IPS-15b (cell line): ENCODE data around the gene ZNF146.
"Not testable (repeated sequence)": the region's sequence is repeated elsewhere in the genome, so short reads cannot be mapped to it uniquely, and the experiment has no call there.

Source experiments
- H3K27me3 ChIP-seq: one replicate; pipeline ENCODE4 v1.6.1; 2013; ENCODE audit warnings: low read length; ENCODE audit not compliant: control insufficient read depth, insufficient read depth
- H3K36me3 ChIP-seq: one replicate; pipeline ENCODE4 v1.6.1; 2013; ENCODE audit warnings: low read length; ENCODE audit not compliant: control insufficient read depth, insufficient read depth
- H3K4me1 ChIP-seq: one replicate; pipeline ENCODE4 v1.6.1; 2013; ENCODE audit warnings: mild to moderate bottlenecking, low read length; ENCODE audit not compliant: control insufficient read depth, insufficient read depth
- H3K4me3 ChIP-seq: one replicate; pipeline ENCODE4 v1.5.1; 2013; ENCODE audit warnings: low read depth, low read length
- H3K9ac ChIP-seq: one replicate; pipeline ENCODE4 v1.6.1; 2013; ENCODE audit warnings: low read depth, mild to moderate bottlenecking, low read length
- H3K9me3 ChIP-seq: one replicate; pipeline ENCODE4 v1.6.1; 2013; ENCODE audit warnings: mild to moderate bottlenecking, low read length; ENCODE audit not compliant: control insufficient read depth, insufficient read depth

The ZNF146 gene

GRCh38 chr19:36214386-36215275, at the start of gene ZNF146, which contains the start of gene ZNF565:
Gene ZNF146, plus strand, starts transcription at chr19:36215106. Its CDS starts 21,335 bp downstream, at chr19:36236441.
Gene ZNF565, minus strand, starts transcription at chr19:36214665. Its CDS starts 12,680 bp downstream, at chr19:36201985.
- H3K36me3 ChIP-seq: peaks cover 9% of the 10 kb centered on the region
- peak within 1 kb of the TSS; percentile 97 for H3K9ac ChIP-seq
- no peaks in the 10 kb centered on the region for H3K4me1 ChIP-seq
- no peaks in the 10 kb centered on the region for H3K27me3 ChIP-seq
- peak within 1 kb of the TSS; percentile 72 for H3K4me3 ChIP-seq
- H3K9me3 ChIP-seq: no peaks in the 10 kb centered on the region

- Histone ChIP-seq H3K36me3 (no peaks in the 10 kb centered on the region), H3K9me3 (no peaks in the 10 kb centered on the region), H3K4me1 (no peaks in the 10 kb centered on the region), H3K4me3 (no peak overlapping the region), H3K9ac (no peak overlapping the region), H3K27me3 (no peaks in the 10 kb centered on the region)
Observed at GRCh38 chr19:36169084-36169760, 45.7 kb upstream of the ZNF146 start.

GRCh38 chr19:36172852-36173251, 42.1 kb upstream of the ZNF146 start:
- H3K4me3 ChIP-seq: no peak overlapping the region
- no peak overlapping the region for H3K9ac ChIP-seq
- no peaks in the 10 kb centered on the region for H3K4me1 ChIP-seq
- no peaks in the 10 kb centered on the region for H3K9me3 ChIP-seq
- no peaks in the 10 kb centered on the region for H3K36me3 ChIP-seq
- H3K27me3 ChIP-seq: no peaks in the 10 kb centered on the region

- H3K9ac ChIP-seq, H3K4me3 ChIP-seq, H3K9me3 ChIP-seq, H3K27me3 ChIP-seq, H3K36me3 ChIP-seq, H3K4me1 ChIP-seq: not testable (repeated sequence)
Observed at GRCh38 chr19:36173846-36174245, 41.1 kb upstream of the ZNF146 start.

- not testable (repeated sequence) for H3K36me3 ChIP-seq, H3K9me3 ChIP-seq, H3K27me3 ChIP-seq, H3K4me1 ChIP-seq, H3K4me3 ChIP-seq, H3K9ac ChIP-seq
Observed at GRCh38 chr19:36179077-36179476, 35.8 kb upstream of the ZNF146 start.

GRCh38 chr19:36182612-36183244, 32.2 kb upstream of the ZNF146 start:
- Histone ChIP-seq H3K9me3 (no peaks in the 10 kb centered on the region), H3K27me3 (no peaks in the 10 kb centered on the region), H3K36me3 (no peaks in the 10 kb centered on the region), H3K9ac (no peak overlapping the region), H3K4me1 (no peaks in the 10 kb centered on the region), H3K4me3 (no peak overlapping the region)

- no peak overlapping the region for H3K9ac ChIP-seq
- no peaks in the 10 kb centered on the region for H3K36me3 ChIP-seq
- H3K9me3 ChIP-seq: no peaks in the 10 kb centered on the region
- H3K4me1 ChIP-seq: no peaks in the 10 kb centered on the region
- no peaks in the 10 kb centered on the region for H3K27me3 ChIP-seq
- H3K4me3 ChIP-seq: no peak overlapping the region
Observed at GRCh38 chr19:36183245-36183628, 31.7 kb upstream of the ZNF146 start.

- not testable (repeated sequence) for H3K9ac ChIP-seq, H3K4me3 ChIP-seq, H3K4me1 ChIP-seq, H3K36me3 ChIP-seq, H3K27me3 ChIP-seq, H3K9me3 ChIP-seq
Observed at GRCh38 chr19:36186722-36187121, 28.2 kb upstream of the ZNF146 start.

- H3K27me3 ChIP-seq: no peaks in the 10 kb centered on the region
- peaks cover 2% of the 10 kb centered on the region for H3K36me3 ChIP-seq
- no peak overlapping the region for H3K4me3 ChIP-seq
- no peaks in the 10 kb centered on the region for H3K4me1 ChIP-seq
- no peak overlapping the region for H3K9ac ChIP-seq
- H3K9me3 ChIP-seq: no peaks in the 10 kb centered on the region
Observed at GRCh38 chr19:36196249-36196648, 18.7 kb upstream of the ZNF146 start.

- Histone ChIP-seq H3K27me3 (no peaks in the 10 kb centered on the region), H3K4me1 (no peaks in the 10 kb centered on the region), H3K4me3 (no peak overlapping the region), H3K9me3 (no peaks in the 10 kb centered on the region), H3K9ac (no peak overlapping the region), H3K36me3 (peaks cover 2% of the 10 kb centered on the region)
Observed at GRCh38 chr19:36198119-36198518, 16.8 kb upstream of the ZNF146 start.

- Histone ChIP-seq H3K4me3 (no peak overlapping the region), H3K36me3 (no peaks in the 10 kb centered on the region), H3K9me3 (no peaks in the 10 kb centered on the region), H3K27me3 (no peaks in the 10 kb centered on the region), H3K4me1 (no peaks in the 10 kb centered on the region), H3K9ac (no peak overlapping the region)
Observed at GRCh38 chr19:36201684-36202083, 13.2 kb upstream of the ZNF146 start.
